H9 (cell line): ENCODE results near the gene RADX. TPM values are rescaled to one million over a fixed set of nuclear protein-coding genes. Genes with fewer than 3 reads are reported as not detected.

Experiments
- DNase-seq: peaks from one replicate; pipeline ENCODE4 v3.0.0-alpha.2; 2017
- H2AFZ ChIP-seq: one replicate; pipeline ENCODE4 v1.6.1; 2013; ENCODE audit warnings: mild to moderate bottlenecking, low read length, control low read depth, moderate library complexity
- H2AK5ac ChIP-seq: 2 replicates; pipeline ENCODE4 v1.6.1; 2013; ENCODE audit warnings: low read length, control low read depth, mixed read lengths; ENCODE audit not compliant: insufficient read length
- H2BK120ac ChIP-seq: one replicate; pipeline ENCODE4 v1.6.1; 2013; ENCODE audit warnings: low read depth, mild to moderate bottlenecking, low read length, control low read depth, inconsistent platforms; ENCODE audit not compliant: poor library complexity, severe bottlenecking
- H2BK12ac ChIP-seq: 2 replicates; pipeline ENCODE4 v1.6.1; 2013; ENCODE audit warnings: low read length, control low read depth, mixed read lengths, low read depth; ENCODE audit not compliant: insufficient read length
- H2BK15ac ChIP-seq: 2 replicates; pipeline ENCODE4 v1.6.1; 2013; ENCODE audit warnings: low read depth, low read length, control low read depth
- H2BK20ac ChIP-seq: one replicate; pipeline ENCODE4 v1.6.1; 2013; ENCODE audit warnings: low read depth, mild to moderate bottlenecking, low read length, control low read depth, inconsistent platforms; ENCODE audit not compliant: poor library complexity, severe bottlenecking
- H2BK5ac ChIP-seq: 2 replicates; pipeline ENCODE4 v1.6.1; 2013; ENCODE audit warnings: low read length, control low read depth, mixed read lengths; ENCODE audit not compliant: insufficient read length
- H3K14ac ChIP-seq: 2 replicates; pipeline ENCODE4 v1.6.1; 2013; ENCODE audit warnings: low read length, control low read depth; ENCODE audit not compliant: insufficient read depth
- H3K18ac ChIP-seq: 2 replicates; pipeline ENCODE4 v1.6.1; 2013; ENCODE audit warnings: low read depth, mild to moderate bottlenecking, mixed read lengths, low read length, control low read depth; ENCODE audit not compliant: insufficient read length
- H3K23ac ChIP-seq: 2 replicates; pipeline ENCODE4 v1.6.1; 2013; ENCODE audit warnings: low read length, control low read depth, mixed read lengths, low read depth; ENCODE audit not compliant: insufficient read length
- H3K23me2 ChIP-seq: 2 replicates; pipeline ENCODE4 v1.6.1; 2013; ENCODE audit warnings: low read depth, mild to moderate bottlenecking, mixed read lengths, low read length, control low read depth; ENCODE audit not compliant: insufficient read length, poor library complexity, severe bottlenecking
- H3K27ac ChIP-seq: 2 replicates; pipeline ENCODE4 v1.5.1; 2013; ENCODE audit warnings: low read length, control low read depth, mixed read lengths, low read depth; ENCODE audit not compliant: insufficient read length
- H3K27me3 ChIP-seq: 2 replicates; pipeline ENCODE4 v1.6.1; 2013; ENCODE audit warnings: low read length, control low read depth, inconsistent platforms; ENCODE audit not compliant: insufficient read depth
- H3K4ac ChIP-seq: 2 replicates; pipeline ENCODE4 v1.6.1; 2013; ENCODE audit warnings: low read depth, mild to moderate bottlenecking, control low read depth, inconsistent platforms, low read length, moderate library complexity
- H3K4me1 ChIP-seq: 2 replicates; pipeline ENCODE4 v1.6.1; 2013; ENCODE audit warnings: low read length, control low read depth, inconsistent platforms; ENCODE audit not compliant: insufficient read depth
- H3K4me2 ChIP-seq: 2 replicates; pipeline ENCODE4 v1.6.1; 2013; ENCODE audit warnings: low read length, control low read depth, mixed read lengths; ENCODE audit not compliant: insufficient read length, insufficient read depth
- H3K56ac ChIP-seq: 2 replicates; pipeline ENCODE4 v1.6.1; 2013; ENCODE audit warnings: low read depth, mild to moderate bottlenecking, mixed read lengths, low read length, control low read depth; ENCODE audit not compliant: insufficient read length
- H3K79me1 ChIP-seq: 2 replicates; pipeline ENCODE4 v1.6.1; 2013; ENCODE audit warnings: low read depth, mild to moderate bottlenecking, moderate library complexity, low read length, control low read depth, inconsistent platforms; ENCODE audit not compliant: insufficient read depth, poor library complexity, severe bottlenecking
- H3K79me2 ChIP-seq: 2 replicates; pipeline ENCODE4 v1.6.1; 2013; ENCODE audit warnings: low read length, control low read depth, inconsistent platforms; ENCODE audit not compliant: insufficient read depth
- H3K9ac ChIP-seq: 2 replicates; pipeline ENCODE4 v1.6.1; 2013; ENCODE audit warnings: low read length, control low read depth, mixed read lengths; ENCODE audit not compliant: insufficient read length; ENCODE audit errors: extremely low read depth
- H3K9me3 ChIP-seq: one replicate; pipeline ENCODE4 v1.6.1; 2013; ENCODE audit warnings: low read depth, low read length, inconsistent platforms; ENCODE audit not compliant: control insufficient read depth
- H3T11ph ChIP-seq: one replicate; pipeline ENCODE4 v1.6.1; 2013; ENCODE audit warnings: mild to moderate bottlenecking, low read length, control low read depth, inconsistent platforms
- H4K20me1 ChIP-seq: one replicate; pipeline ENCODE4 v1.6.1; 2013; ENCODE audit not compliant: control insufficient read depth, insufficient read length, insufficient read depth
- H4K5ac ChIP-seq: 2 replicates; pipeline ENCODE4 v1.6.1; 2013; ENCODE audit warnings: low read depth, mild to moderate bottlenecking, mixed read lengths, low read length, control low read depth; ENCODE audit not compliant: insufficient read length
- H4K8ac ChIP-seq: replicated peaks from 2 replicates; pipeline ENCODE4 v1.6.1; 2013; ENCODE audit warnings: low read length, control low read depth, mixed read lengths, low read depth; ENCODE audit not compliant: insufficient read length
- H4K91ac ChIP-seq: 2 replicates; pipeline ENCODE4 v1.6.1; 2013; ENCODE audit warnings: low read depth, mild to moderate bottlenecking, moderate library complexity, mixed read lengths, low read length, control low read depth; ENCODE audit not compliant: insufficient read length
- H3K27ac Mint-ChIP-seq, 3 experiments: 2 replicates in 2 of 3; 3 replicates in 1 of 3; pipeline ENCODE4 v1.8.0; 2020 to 2021; ENCODE audit warnings: mixed read lengths in 3 of 3, mild to moderate bottlenecking in 1 of 3, moderate library complexity in 1 of 3
- H3K27me3 Mint-ChIP-seq: 2 replicates; pipeline ENCODE4 v1.8.0; 2021; ENCODE audit warnings: low read depth, mild to moderate bottlenecking, moderate library complexity, mixed read lengths
- H3K36me3 Mint-ChIP-seq, 3 experiments: 2 replicates in 2 of 3; 3 replicates in 1 of 3; pipeline ENCODE4 v1.8.0; 2020 to 2021; ENCODE audit warnings: low read depth in 3 of 3, mixed read lengths in 3 of 3; ENCODE audit not compliant: insufficient read depth in 1 of 3
- H3K4me1 Mint-ChIP-seq, 2 experiments: 2 replicates each; pipeline ENCODE4 v1.8.0; 2020; ENCODE audit warnings: mixed read lengths in 2 of 2
- H3K4me3 Mint-ChIP-seq, 2 experiments: 2 replicates in 1 of 2; 3 replicates in 1 of 2; pipeline ENCODE4 v1.8.0; 2020 to 2021; ENCODE audit warnings: mild to moderate bottlenecking in 2 of 2, mixed read lengths in 2 of 2, moderate library complexity in 1 of 2
- H3K9me3 Mint-ChIP-seq, 2 experiments: 2 replicates in 1 of 2; 3 replicates in 1 of 2; pipeline ENCODE4 v1.8.0; 2020; ENCODE audit warnings: mild to moderate bottlenecking in 2 of 2, mixed read lengths in 2 of 2, moderate library complexity in 1 of 2
- WGBS: extraction: QIAGEN DNeasy Blood & Tissue Kit; methylation state at CpG from one replicate; pipeline ENCODE4 v1.1.7; 2013; ENCODE audit warnings: missing lambda C conversion rate, low lambda C conversion rate, mixed read lengths; ENCODE audit not compliant: insufficient read length; ENCODE audit errors: extremely low coverage; 5-methylcytosine and 5-hydroxymethylcytosine counted together
- total RNA-seq: library from RNA; stranded (reverse); gene quantifications from 2 replicates; pipeline ENCODE4 v1.2.1, GENCODE V29; 2021
- TF ChIP-seq, protein P1 (sequence below): fragments of 200-600 bp; sonication (generic); conservative IDR thresholded peaks from 3 replicates; pipeline ENCODE4 v1.8.0; 2021; ENCODE audit warnings: antibody characterized with exemption, mild to moderate bottlenecking

RADX gene
- total RNA-seq, 1 experiment from 2014 or later, result 1.5 TPM

DNA sequence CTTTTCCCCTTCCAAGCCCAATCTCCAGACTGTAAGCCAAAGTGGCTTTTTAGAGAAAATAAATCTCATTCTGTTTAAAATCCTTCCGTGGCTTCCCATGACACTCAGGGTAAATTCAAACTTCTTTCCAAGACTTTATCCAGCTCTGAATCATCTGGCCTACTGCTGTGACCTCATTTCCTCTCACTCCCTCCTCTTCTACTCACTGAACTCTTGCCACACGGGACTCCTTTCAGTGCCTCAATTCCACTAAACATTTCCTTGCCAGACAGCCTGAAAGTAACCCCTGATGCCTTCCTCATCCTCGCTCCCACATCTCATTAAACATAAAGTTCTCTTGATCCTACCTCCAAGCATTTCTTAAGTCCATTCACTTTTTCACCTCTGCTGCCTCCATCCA lies 86.9 kb downstream of the RADX start:
- Histone ChIP-seq H3K18ac (no peak overlapping the region), H3K4ac (no peak overlapping the region), H3K56ac (no peak overlapping the region), H2BK20ac (no peak overlapping the region), H4K20me1 (no peaks in the 10 kb centered on the region), H3K27ac (no peak overlapping the region), H3K27me3 (no peaks in the 10 kb centered on the region), H3K9ac (no peak overlapping the region), H3K79me1 (no peaks in the 10 kb centered on the region), H2AK5ac (no peak overlapping the region), H3K79me2 (no peaks in the 10 kb centered on the region), H2BK15ac (no peak overlapping the region), H2BK5ac (no peak overlapping the region), H3K9me3 (no peaks in the 10 kb centered on the region), H3K4me1 (no peaks in the 10 kb centered on the region), H4K8ac (no peak overlapping the region), H3T11ph (no peak overlapping the region), H2AFZ (no peak overlapping the region), H4K5ac (no peak overlapping the region), H3K23me2 (no peaks in the 10 kb centered on the region), H4K91ac (no peak overlapping the region), H2BK12ac (no peak overlapping the region), H3K23ac (no peak overlapping the region), H3K4me2 (no peak overlapping the region), H2BK120ac (no peak overlapping the region), H3K14ac (no peak overlapping the region)
- Mint-ChIP-seq H3K4me3 (no peak overlapping the region), H3K27ac (no peak overlapping the region; a peak in 1 of 7 replicates), H3K36me3 (no peaks in the 10 kb centered on the region), H3K9me3 (peaks cover 0 to 53% of the 10 kb centered on the region in 2 experiments; a peak in 2 of 5 replicates), H3K4me1 (no peaks in the 10 kb centered on the region), H3K27me3 (no peaks in the 10 kb centered on the region; the same call in none of the 2 replicates)
- TF ChIP-seq, protein P1, sequence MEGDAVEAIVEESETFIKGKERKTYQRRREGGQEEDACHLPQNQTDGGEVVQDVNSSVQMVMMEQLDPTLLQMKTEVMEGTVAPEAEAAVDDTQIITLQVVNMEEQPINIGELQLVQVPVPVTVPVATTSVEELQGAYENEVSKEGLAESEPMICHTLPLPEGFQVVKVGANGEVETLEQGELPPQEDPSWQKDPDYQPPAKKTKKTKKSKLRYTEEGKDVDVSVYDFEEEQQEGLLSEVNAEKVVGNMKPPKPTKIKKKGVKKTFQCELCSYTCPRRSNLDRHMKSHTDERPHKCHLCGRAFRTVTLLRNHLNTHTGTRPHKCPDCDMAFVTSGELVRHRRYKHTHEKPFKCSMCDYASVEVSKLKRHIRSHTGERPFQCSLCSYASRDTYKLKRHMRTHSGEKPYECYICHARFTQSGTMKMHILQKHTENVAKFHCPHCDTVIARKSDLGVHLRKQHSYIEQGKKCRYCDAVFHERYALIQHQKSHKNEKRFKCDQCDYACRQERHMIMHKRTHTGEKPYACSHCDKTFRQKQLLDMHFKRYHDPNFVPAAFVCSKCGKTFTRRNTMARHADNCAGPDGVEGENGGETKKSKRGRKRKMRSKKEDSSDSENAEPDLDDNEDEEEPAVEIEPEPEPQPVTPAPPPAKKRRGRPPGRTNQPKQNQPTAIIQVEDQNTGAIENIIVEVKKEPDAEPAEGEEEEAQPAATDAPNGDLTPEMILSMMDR, result no peak
- no peak for DNase-seq
- no CpG with 5 or more reads among the region's 3 CpGs for WGBS
